GM12872 (cell line): ENCODE measurements around the gene RIN1.

Source experiments
- TF ChIP-seq, protein P1 (sequence below): IDR thresholded peaks from 3 replicates; pipeline ENCODE4 v1.5.1; 2011; ENCODE audit warnings: low read depth, mild to moderate bottlenecking, low read length, moderate library complexity; ENCODE audit not compliant: insufficient read depth

The RIN1 gene

DNA sequence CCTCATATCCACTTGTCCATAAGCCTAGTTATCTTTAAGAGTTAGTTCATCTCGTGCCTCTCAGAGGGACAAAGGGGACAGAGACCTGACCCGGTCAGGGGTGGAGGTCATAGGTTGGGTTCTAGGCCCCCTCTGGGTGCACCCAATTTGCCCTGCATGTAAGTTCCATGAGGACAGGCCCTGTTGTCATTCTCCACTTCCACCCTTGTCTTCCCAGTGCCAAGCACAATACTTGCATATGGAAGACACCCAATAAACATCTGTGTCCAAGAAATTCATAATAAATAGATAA is 46.0 kb downstream of the RIN1 start:
- TF ChIP-seq, protein P1, sequence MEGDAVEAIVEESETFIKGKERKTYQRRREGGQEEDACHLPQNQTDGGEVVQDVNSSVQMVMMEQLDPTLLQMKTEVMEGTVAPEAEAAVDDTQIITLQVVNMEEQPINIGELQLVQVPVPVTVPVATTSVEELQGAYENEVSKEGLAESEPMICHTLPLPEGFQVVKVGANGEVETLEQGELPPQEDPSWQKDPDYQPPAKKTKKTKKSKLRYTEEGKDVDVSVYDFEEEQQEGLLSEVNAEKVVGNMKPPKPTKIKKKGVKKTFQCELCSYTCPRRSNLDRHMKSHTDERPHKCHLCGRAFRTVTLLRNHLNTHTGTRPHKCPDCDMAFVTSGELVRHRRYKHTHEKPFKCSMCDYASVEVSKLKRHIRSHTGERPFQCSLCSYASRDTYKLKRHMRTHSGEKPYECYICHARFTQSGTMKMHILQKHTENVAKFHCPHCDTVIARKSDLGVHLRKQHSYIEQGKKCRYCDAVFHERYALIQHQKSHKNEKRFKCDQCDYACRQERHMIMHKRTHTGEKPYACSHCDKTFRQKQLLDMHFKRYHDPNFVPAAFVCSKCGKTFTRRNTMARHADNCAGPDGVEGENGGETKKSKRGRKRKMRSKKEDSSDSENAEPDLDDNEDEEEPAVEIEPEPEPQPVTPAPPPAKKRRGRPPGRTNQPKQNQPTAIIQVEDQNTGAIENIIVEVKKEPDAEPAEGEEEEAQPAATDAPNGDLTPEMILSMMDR: no peak

DNA sequence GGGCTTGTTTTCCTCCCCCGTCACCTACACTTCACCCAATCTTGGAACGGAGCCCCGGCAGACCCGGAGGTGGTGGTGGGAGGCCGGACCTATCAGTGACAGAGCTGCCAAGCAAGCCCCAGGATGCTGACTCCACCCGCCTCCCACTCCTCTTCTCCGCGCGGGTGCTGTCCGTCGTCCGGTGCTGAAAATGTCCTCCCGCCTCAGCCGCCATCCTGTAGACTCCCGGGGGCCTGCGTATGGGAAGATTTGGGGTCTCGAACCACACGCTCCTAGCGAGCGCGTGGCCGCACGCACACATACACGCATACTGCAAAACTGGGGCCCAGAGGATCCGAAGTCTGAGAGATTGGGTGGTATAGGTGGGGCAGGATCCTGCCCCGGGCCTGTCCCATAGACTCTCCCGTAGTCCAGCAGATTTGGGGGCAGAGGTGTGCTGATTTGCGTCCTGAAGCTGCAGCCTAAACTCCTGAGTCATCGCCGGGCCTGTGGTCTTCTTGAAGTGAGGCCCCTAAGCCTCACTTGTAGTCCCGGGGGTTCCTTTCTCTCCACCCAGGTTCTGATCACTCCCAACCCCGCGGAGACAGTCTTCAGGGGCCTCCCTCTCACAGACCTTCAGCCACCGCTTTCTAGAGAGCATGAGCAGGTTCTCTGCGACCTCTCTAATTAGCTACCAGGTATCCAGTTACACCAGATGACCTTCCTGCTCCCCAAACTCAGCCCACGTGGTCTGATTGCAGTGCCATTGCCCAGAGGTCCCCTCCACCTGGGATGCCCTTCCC is 46.5 kb downstream of the RIN1 start:
- TF ChIP-seq, protein P1: no peak

DNA sequence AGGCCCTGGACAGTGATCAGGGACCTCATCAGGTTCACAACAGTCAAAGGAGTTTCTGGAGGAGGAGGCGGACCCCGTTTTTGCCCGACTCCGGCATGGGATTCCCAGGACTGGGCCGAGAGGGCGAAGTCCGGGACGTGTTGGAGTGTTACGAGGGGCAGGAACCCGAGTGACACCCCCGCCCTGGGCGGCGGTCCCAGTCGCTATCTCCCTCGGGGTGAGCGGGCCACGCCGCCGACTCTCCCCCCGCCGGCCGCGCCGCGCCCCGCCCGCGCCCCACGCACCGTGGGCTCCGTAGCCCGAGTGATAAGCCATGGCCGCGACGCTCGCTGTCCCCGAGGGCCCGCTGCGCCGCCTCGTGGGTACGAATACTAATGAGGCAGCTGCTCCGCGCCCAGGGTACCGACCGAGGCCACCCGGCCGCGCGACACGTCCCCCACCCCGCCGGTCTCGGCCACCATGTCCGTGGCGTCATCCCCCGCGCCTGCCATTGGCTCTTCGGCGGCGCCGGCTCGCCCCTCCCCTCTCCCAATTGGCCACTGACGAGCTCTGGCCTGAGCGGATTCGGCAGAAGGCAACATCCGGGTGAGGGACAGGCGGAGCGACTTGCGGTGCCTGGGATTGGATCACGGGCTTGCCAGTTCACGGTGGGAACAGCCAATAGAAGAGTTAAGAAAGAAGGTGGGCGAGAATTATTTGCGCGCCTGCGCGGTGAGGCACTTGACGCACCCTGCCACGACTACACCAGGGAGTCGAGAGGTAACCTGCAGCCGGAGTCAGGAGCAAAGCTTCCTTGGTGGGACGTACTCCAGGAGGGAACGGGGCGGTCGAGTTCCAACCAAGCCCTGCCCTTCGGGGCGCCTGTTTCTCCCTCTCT is 47.3 kb downstream of the RIN1 start, which contains the start of gene YIF1A:
Gene YIF1A (minus strand): TSS at position 473 of the 877 bp plus-strand sequence. CDS start 158 bp downstream, at position 315.
- TF ChIP-seq, protein P1: no peak

DNA sequence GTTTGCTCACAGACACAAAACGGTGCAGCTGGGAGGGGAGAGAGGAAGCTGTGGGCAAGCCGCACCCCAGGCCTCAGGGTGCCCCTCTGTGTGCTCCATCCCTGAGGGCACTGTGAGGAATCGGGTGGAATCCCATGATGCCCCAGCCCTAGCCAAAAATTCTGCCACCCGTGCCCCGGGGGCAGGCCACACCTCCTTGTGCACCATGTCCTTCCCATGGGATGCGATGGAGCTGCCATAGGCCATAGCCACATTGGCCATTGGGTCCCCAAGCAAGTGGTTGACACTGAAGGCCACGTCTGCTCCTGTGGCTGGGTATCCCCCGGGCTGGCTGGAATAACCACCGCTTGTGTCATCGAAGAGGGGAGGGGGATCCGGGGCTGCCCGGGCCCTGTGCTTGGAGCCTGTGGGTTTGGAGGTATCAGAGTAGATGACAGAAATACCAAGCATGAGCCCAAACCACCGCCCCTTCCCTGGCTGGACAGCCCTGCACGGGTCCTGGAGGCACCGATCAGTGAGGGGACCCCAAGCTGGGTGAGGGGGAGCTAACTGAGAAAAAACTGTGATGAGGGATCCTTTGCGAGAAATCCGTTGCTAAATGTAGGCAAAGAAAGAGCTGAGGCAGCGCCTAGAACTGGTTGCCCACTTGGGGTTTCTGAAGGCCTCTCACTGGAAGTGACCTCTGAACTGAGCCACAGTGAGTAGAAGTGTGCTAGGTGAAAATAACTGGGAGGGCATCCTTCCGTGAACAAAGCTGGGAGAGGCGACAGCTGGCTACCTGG is 48.2 kb downstream of the RIN1 start:
- TF ChIP-seq, protein P1: no peak

DNA sequence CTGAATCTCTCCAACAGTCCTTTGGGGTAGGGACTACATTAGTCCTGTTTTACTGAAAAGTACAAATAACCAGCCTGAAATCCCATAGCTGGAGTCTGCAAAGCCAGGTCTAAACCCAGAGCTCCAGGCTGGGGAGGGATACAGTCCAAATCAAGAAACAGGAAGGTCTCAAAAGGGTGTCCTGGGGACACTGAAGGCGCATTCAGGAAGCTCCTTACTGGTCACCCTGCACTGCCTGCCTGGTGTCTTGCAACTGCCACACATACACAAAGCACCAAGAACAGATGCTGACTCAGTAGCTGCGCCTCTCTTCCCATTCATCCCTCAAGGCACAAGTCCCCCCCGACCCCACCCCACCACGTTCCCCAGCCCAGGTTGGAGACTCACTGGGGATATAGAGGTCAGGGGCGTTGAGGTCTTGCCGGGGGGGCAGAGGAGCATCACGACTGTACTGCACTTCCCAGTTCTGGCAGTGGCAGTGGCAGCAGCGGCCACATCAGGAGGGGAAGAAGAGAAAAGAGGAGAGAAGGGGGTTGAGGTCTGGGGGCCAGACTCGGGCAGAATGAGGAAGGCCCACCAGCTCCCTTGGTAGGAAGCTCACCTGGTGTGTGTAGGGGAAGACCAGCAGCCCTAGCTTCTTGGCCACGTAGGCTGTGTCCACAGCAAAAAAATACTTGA is 48.9 kb downstream of the RIN1 start:
- TF ChIP-seq, protein P1: no peak

DNA sequence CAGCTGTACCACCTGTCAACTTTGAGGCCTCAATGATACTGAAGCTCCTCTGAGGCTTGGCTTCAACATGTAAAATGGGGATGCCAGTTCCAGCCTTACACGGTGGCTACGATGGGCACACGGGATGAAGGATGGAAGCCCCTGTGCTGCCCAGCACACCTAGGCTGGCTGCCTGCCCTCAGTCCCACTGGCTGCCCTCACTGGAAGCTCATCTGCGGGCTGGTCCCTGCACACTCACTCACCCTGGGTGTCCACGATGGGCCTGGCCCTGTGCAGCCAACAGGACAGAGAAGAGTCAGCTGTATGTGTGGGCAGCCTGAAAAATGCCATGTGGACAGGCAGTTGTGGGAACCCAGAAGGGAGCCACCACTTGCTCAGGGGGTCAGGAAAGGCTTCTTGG is 49.5 kb downstream of the RIN1 start:
- TF ChIP-seq, protein P1: no peak
